ENCODE data around the gene SOX12. TPM values are rescaled to one million over a fixed set of nuclear protein-coding genes. Genes with fewer than 3 reads are reported as not detected.
"Not testable (repeated sequence)": the region's sequence is repeated elsewhere in the genome, so short reads cannot be mapped to it uniquely, and the experiment has no call there.

The SOX12 gene
- total RNA-seq, 4 donors from 2014 or later, result 2.4 to 21.9 (median 7.4) TPM

GRCh38 chr20:328975-329695 lies 3.8 kb downstream of the SOX12 start:
- H3K4me3 ChIP-seq, result no peak overlapping the region
- peak overlapping the region; percentile 96 to 98 for H3K27ac ChIP-seq
- H3K4me1 ChIP-seq, result no peaks in the 10 kb centered on the region
- TF ChIP-seq POLR2A (IDR thresholded peaks at IDR 0.05) (no peak), CTCF (IDR thresholded peaks at IDR 0.05) (no peak)
- H3K27me3 ChIP-seq, result no peaks in the 10 kb centered on the region
- no peak for DNase-seq
- H3K9me3 ChIP-seq, result no peaks in the 10 kb centered on the region
- H3K36me3 ChIP-seq, result no peaks in the 10 kb centered on the region
- intact Hi-C loops (cut with DNase I; ENCODE audit: low total_unique reads), result no loop called here

- Histone ChIP-seq H3K4me3 (no peak overlapping the region), H3K4me1 (no peaks in the 10 kb centered on the region), H3K27me3 (no peaks in the 10 kb centered on the region), H3K9me3 (no peaks in the 10 kb centered on the region), H3K27ac (peak overlapping the region in 1 of 2 donors; percentile 96), H3K36me3 (no peaks in the 10 kb centered on the region)
- DNase-seq, result no peak
- intact Hi-C loops (cut with DNase I; ENCODE audit: low total_unique reads), result loop anchor here (10.0 kb wide), 1 partner anchor 55 kb away; no protein-coding TSS in a partner anchor
- no peak for TF ChIP-seq CTCF (IDR thresholded peaks at IDR 0.05)
- TF ChIP-seq POLR2A (IDR thresholded peaks at IDR 0.05), result no peak
Observed at GRCh38 chr20:329851-330232, 4.5 kb downstream of the SOX12 start.

- DNase-seq, result peak; percentile 52 to 67
- Histone ChIP-seq H3K4me3 (no peak overlapping the region), H3K9me3 (no peaks in the 10 kb centered on the region), H3K36me3 (no peaks in the 10 kb centered on the region), H3K27me3 (no peaks in the 10 kb centered on the region), H3K4me1 (no peaks in the 10 kb centered on the region), H3K27ac (no peak overlapping the region)
- TF ChIP-seq POLR2A (IDR thresholded peaks at IDR 0.05) (peak in 1 of 2 donors; percentile 16), CTCF (IDR thresholded peaks at IDR 0.05) (peak; percentile 87 to 92 (median 88))
- intact Hi-C loops (cut with DNase I; ENCODE audit: low total_unique reads), result loop anchor here (10.0 kb wide), 1 partner anchor 56 kb away; no protein-coding TSS in a partner anchor
Observed at GRCh38 chr20:330233-331149, 5.1 kb downstream of the SOX12 start.

DNA sequence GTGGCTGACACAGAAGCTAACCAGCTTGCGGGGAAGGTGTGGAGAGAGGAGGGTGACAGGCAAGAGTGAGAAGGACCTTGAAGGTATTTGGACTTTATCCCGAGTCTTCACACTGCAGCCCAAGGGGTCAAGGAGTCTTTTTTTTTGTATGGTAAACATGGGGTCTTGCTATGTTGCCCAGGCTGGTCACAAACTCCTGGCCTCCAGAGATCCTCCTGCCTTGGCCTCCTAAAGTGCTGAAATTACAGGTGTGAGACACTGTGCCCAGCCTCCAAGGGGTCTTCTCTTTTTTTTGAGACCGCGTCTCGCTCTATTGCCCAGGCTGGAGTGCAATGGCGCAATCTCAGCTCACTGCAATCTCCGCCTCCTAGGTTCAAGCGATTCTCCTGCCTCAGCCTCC lies 9.2 kb downstream of the SOX12 start:
- DNase-seq, result no peak
- intact Hi-C loops (cut with DNase I; ENCODE audit: low total_unique reads), result loop anchor here (10.0 kb wide), 1 partner anchor 60 kb away; no protein-coding TSS in a partner anchor

GRCh38 chr20:336040-336439 lies 10.7 kb downstream of the SOX12 start:
- not testable (repeated sequence) for H3K36me3 ChIP-seq, H3K4me1 ChIP-seq, DNase-seq, H3K9me3 ChIP-seq, H3K27me3 ChIP-seq, H3K27ac ChIP-seq, H3K4me3 ChIP-seq
- intact Hi-C loops (cut with DNase I; ENCODE audit: low total_unique reads), result loop anchor here (10.0 kb wide), 1 partner anchor 61 kb away; no protein-coding TSS in a partner anchor

More for the DNA sequence above, 9.2 kb downstream of the SOX12 start:
- Histone ChIP-seq H3K36me3 (no peaks in the 10 kb centered on the region), H3K27ac (no peak overlapping the region), H3K4me1 (no peaks in the 10 kb centered on the region), H3K9me3 (no peaks in the 10 kb centered on the region), H3K27me3 (no peaks in the 10 kb centered on the region), H3K4me3 (no peak overlapping the region)
- no peak for TF ChIP-seq POLR2A (IDR thresholded peaks at IDR 0.05)

DNA sequence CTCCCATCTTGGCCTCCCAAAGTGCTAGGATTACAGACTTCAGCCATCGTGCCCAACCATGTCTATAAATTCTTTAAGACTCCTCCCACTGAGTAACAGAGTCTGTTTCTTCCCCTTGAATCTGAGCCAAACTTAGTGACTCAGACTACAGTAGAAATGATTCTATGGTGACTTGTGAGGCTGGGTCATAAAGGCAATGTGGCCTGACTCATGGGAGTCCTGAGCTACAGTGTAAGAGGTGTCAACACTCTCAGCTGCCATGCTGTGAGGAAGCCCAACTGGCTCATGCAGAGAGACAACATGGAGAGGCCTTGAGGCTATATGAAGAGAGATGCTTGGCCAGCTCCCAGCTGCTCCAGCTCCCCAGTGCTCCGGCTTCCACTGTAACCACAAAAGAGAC lies 16.3 kb downstream of the SOX12 start:
- no peaks in the 10 kb centered on the region for H3K36me3 ChIP-seq
- intact Hi-C loops (cut with DNase I; ENCODE audit: low total_unique reads), result no loop called here
- no peak for DNase-seq
- H3K4me3 ChIP-seq, result no peak overlapping the region
- no peaks in the 10 kb centered on the region for H3K9me3 ChIP-seq
- peaks cover 0 to 4% of the 10 kb centered on the region in 2 donors for H3K4me1 ChIP-seq
- TF ChIP-seq POLR2A (IDR thresholded peaks at IDR 0.05) (no peak), CTCF (IDR thresholded peaks at IDR 0.05) (no peak)
- no peak overlapping the region for H3K27ac ChIP-seq
- no peaks in the 10 kb centered on the region for H3K27me3 ChIP-seq

All from uterus (tissue), 4 donors.